ENCODE results near the gene SEC23IP.

- TF ChIP-seq POLR2A (IDR thresholded peaks at IDR 0.05; ENCODE audit: low read depth, low read length) (no peak), TAF1 (IDR thresholded peaks at IDR 0.05; ENCODE audit: low read depth, low read length) (no peak), POLR2AphosphoS5 (IDR thresholded peaks at IDR 0.05; ENCODE audit: low read depth, low read length) (no peak), SPI1 (IDR thresholded peaks at IDR 0.05; ENCODE audit: low read depth, low read length) (no peak)
These were observed 43.3 kb upstream of the SEC23IP start for GRCh38 chr10:119849031-119849789.

Data from GM12891 (cell line).